HG03064 (cell line): ENCODE measurements around the gene MLANA.

Experiments
- ATAC-seq: cut with Tn5 transposase; IDR thresholded peaks from one replicate; pipeline ENCODE4 v1.9.1; 2021; ENCODE audit warnings: low read depth; ENCODE audit not compliant: unreplicated experiment

The MLANA gene

GRCh38 chr9:5953743-5954707, 63.3 kb downstream of the MLANA start:
- ATAC-seq: no peak

GRCh38 chr9:5957166-5957565, 66.5 kb downstream of the MLANA start:
- no peak for ATAC-seq

GRCh38 chr9:5958273-5958672, 67.6 kb downstream of the MLANA start:
- no peak for ATAC-seq
